ENCODE measurements around the gene CAD. TPM values are rescaled to one million over a fixed set of nuclear protein-coding genes. Genes with fewer than 3 reads are reported as not detected.

Gene CAD
- total RNA-seq, 1 donor from 2014 or later, result 82.5 TPM

- no peak for TF ChIP-seq CTCF (IDR thresholded peaks at IDR 0.05; ENCODE audit: unreplicated experiment)
- H3K27me3 Mint-ChIP-seq (ENCODE audit: low read depth), result peaks cover 66% of the 10 kb centered on the region
- H3K27ac Mint-ChIP-seq, result no peak overlapping the region
- no peaks in the 10 kb centered on the region for H3K9me3 Mint-ChIP-seq
- H3K4me1 Mint-ChIP-seq, result peaks cover 2% of the 10 kb centered on the region
- H3K36me3 Mint-ChIP-seq, result no peaks in the 10 kb centered on the region
- no peak for DNase-seq (ENCODE audit: low spot score in 2 of 2, unreplicated experiment in 2 of 2)
- no peak overlapping the region for H3K4me3 Mint-ChIP-seq
These were observed 38.0 kb downstream of the CAD start for GRCh38 chr2:27255187-27255586.

- Mint-ChIP-seq H3K4me1 (no peaks in the 10 kb centered on the region), H3K27me3 (ENCODE audit: low read depth) (peaks cover 68% of the 10 kb centered on the region), H3K27ac (no peak overlapping the region), H3K4me3 (no peak overlapping the region), H3K9me3 (no peaks in the 10 kb centered on the region), H3K36me3 (no peaks in the 10 kb centered on the region)
- no peak for DNase-seq (ENCODE audit: low spot score in 2 of 2, unreplicated experiment in 2 of 2)
- no peak for TF ChIP-seq CTCF (IDR thresholded peaks at IDR 0.05; ENCODE audit: unreplicated experiment)
These were observed 38.5 kb downstream of the CAD start for GRCh38 chr2:27255660-27256059.

- Mint-ChIP-seq H3K27me3 (ENCODE audit: low read depth) (peaks cover 74% of the 10 kb centered on the region), H3K4me1 (peaks cover 4% of the 10 kb centered on the region), H3K4me3 (no peak overlapping the region), H3K9me3 (no peaks in the 10 kb centered on the region), H3K27ac (no peak overlapping the region), H3K36me3 (no peaks in the 10 kb centered on the region)
- DNase-seq (ENCODE audit: low spot score in 2 of 2, unreplicated experiment in 2 of 2), result no peak
- no peak for TF ChIP-seq CTCF (IDR thresholded peaks at IDR 0.05; ENCODE audit: unreplicated experiment)
These were observed 39.8 kb downstream of the CAD start for GRCh38 chr2:27256855-27257454.

- H3K4me3 Mint-ChIP-seq, result no peak overlapping the region
- peaks cover 4% of the 10 kb centered on the region for H3K4me1 Mint-ChIP-seq
- no peaks in the 10 kb centered on the region for H3K36me3 Mint-ChIP-seq
- H3K27ac Mint-ChIP-seq, result no peak overlapping the region
- no peaks in the 10 kb centered on the region for H3K9me3 Mint-ChIP-seq
- H3K27me3 Mint-ChIP-seq (ENCODE audit: low read depth), result peaks cover 74% of the 10 kb centered on the region
- DNase-seq (ENCODE audit: low spot score in 2 of 2, unreplicated experiment in 2 of 2), result no peak
- no peak for TF ChIP-seq CTCF (IDR thresholded peaks at IDR 0.05; ENCODE audit: unreplicated experiment)
These were observed 40.9 kb downstream of the CAD start for GRCh38 chr2:27258051-27258450.

GRCh38 chr2:27261241-27261925 is 44.2 kb downstream of the CAD start:
- Mint-ChIP-seq H3K36me3 (no peaks in the 10 kb centered on the region), H3K4me3 (peak overlapping the region; percentile 33), H3K4me1 (peaks cover 22% of the 10 kb centered on the region), H3K9me3 (no peaks in the 10 kb centered on the region), H3K27ac (no peak overlapping the region), H3K27me3 (ENCODE audit: low read depth) (peaks cover 53% of the 10 kb centered on the region)
- no peak for DNase-seq (ENCODE audit: low spot score in 2 of 2, unreplicated experiment in 2 of 2)
- TF ChIP-seq CTCF (IDR thresholded peaks at IDR 0.05; ENCODE audit: unreplicated experiment), result no peak

Measured in mesothelial cell of epicardium (in vitro differentiated cells).